Astrocyte (in vitro differentiated cells and primary cell): ENCODE results near the gene SALL4.

Source experiments
- EZH2 ChIP-seq: IDR thresholded peaks from 2 replicates; pipeline ENCODE4 v1.6.1; 2012; ENCODE audit warnings: mild to moderate bottlenecking, low read length, inconsistent platforms; ENCODE audit not compliant: insufficient read depth
- TF ChIP-seq, protein P1 (sequence below): IDR thresholded peaks from 2 replicates; pipeline ENCODE4 v1.5.1; 2011; ENCODE audit warnings: low read depth, mild to moderate bottlenecking, inconsistent platforms, low read length, moderate library complexity; ENCODE audit not compliant: insufficient read depth

GRCh38 chr20:51833326-51833725 lies 31.0 kb upstream of the SALL4 start:
- TF ChIP-seq, protein P1, sequence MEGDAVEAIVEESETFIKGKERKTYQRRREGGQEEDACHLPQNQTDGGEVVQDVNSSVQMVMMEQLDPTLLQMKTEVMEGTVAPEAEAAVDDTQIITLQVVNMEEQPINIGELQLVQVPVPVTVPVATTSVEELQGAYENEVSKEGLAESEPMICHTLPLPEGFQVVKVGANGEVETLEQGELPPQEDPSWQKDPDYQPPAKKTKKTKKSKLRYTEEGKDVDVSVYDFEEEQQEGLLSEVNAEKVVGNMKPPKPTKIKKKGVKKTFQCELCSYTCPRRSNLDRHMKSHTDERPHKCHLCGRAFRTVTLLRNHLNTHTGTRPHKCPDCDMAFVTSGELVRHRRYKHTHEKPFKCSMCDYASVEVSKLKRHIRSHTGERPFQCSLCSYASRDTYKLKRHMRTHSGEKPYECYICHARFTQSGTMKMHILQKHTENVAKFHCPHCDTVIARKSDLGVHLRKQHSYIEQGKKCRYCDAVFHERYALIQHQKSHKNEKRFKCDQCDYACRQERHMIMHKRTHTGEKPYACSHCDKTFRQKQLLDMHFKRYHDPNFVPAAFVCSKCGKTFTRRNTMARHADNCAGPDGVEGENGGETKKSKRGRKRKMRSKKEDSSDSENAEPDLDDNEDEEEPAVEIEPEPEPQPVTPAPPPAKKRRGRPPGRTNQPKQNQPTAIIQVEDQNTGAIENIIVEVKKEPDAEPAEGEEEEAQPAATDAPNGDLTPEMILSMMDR = no peak
- TF ChIP-seq EZH2 = no peak
